Activated CD8-positive, alpha-beta memory T cell treated with anti-CD3 and anti-CD28 coated beads, Interleukin-2, amount 50 U/mL, for 1 hour (primary cell): ENCODE results near the gene C17orf78.
"Not testable (repeated sequence)": the region's sequence is repeated elsewhere in the genome, so short reads cannot be mapped to it uniquely, and the experiment has no call there.

Experiments used
- DNase-seq: peaks from one replicate; pipeline ENCODE4 v3.0.0-alpha.2; 2020; ENCODE audit errors: extremely low read depth

C17orf78 gene

DNA sequence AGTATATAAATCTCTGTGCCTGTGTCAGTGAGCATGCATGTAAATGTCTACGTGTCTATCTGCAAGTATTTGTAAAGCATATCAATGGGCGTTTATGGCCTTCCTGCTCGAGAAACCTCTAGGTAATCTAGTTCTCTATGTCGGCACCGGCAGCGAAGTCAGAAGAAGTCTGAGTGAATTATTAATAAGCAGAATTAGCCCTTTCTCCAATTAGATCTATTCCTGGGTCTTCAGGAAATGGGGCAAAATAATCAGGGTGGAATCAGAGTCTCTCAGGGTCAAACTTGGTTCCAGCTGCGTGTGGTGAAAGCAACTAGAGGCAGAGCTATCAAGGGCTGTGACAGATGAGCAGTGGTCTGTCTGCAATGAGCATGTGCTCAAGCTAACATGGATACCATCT lies at the start of gene C17orf78:
Gene C17orf78, plus strand, starts transcription at position 280 of the 400 bp plus-strand sequence. Its CDS starts 108 bp downstream, at position 388.
- no peak for DNase-seq

DNA sequence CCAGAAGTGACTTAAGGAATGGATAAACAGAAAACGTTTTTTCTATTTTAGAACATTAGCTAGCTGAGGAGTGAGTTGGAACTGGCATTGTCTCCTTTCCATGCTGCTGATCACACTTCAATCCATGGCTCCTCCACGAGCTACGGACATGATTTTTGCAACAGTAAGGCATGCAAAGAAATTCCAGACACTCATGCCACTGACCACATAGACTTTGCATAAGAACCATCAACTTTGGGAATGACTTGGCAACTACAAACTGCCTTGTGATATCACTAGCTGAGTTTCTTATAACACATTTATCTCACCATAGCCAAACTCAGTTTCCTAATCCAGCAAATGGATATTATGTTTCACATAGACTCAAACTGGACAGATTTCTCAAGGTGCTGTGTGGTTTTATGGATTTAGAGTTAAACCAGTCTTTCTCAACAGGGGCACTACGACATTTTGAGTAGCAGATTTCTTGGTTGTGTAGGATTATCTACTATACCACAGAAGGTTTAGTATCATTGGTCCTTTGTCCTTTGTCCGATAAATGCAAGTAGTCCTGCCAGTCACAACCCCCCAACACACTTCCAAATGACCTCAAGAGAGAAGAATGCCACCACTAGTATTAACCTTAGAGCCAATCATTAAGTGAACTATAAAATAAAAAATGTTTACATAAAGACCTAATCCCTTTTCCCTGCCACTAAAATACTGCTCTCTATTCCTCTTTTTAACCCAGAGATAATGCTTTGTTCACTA lies 48.3 kb upstream of the C17orf78 start:
- no peak for DNase-seq

DNA sequence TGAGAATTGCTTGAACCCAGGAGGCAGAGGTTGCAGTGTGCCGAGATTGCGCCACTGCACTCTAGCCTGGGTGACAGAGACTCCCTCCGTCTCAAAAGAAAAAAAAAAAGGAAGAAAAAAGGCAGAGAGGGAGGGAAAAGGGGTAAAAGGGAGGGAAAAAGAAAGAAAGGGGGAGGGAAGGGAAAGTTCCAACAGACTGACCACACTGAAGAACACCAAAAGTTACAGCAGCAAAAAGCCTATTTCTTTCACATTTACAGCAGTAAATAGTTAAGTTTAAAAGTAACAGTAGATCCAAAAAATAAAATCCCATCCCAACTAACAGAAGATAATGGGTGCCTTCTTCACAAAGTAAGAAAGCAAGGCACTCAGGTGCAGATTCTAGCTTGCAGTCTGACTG lies 36.9 kb upstream of the C17orf78 start:
- no peak for DNase-seq

DNA sequence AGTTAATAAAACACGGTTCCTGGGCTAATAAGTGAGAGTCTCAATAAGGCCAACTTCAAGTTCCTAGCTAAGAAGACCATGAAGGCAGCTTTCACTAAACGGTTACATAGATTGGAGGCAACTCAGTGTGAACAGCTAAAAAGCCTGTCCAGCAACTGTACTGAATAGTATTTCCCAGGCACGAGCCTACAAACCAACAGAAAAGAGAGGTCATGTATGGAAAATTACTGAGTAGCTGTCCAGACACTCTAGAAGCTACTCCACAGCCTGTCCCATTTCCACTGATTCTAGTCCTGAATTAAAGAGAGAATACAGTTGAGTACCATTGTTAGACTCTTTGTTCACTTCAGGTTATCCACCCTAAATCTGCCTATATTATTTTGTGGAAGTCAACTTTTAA lies 36.5 kb upstream of the C17orf78 start:
- no peak for DNase-seq

DNA sequence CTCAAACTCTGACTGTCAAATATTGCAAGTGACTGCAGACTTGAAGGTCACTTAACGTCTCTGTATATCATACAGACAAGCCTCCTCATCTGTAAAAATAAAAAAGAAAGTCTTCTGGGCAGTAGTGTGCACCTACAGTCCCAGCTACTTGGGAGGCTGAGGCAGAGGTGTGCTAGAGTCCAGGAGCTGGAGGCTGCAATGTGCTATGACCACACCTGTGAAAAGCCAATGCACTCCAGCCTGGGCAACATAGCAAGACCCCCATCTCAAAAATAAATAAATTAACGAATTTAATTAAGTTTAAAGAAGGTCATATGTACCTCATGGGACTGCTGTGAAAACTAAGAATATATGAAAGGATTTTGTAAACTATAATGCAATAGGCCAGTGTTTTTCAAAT lies 35.0 kb upstream of the C17orf78 start:
- no peak for DNase-seq

DNA sequence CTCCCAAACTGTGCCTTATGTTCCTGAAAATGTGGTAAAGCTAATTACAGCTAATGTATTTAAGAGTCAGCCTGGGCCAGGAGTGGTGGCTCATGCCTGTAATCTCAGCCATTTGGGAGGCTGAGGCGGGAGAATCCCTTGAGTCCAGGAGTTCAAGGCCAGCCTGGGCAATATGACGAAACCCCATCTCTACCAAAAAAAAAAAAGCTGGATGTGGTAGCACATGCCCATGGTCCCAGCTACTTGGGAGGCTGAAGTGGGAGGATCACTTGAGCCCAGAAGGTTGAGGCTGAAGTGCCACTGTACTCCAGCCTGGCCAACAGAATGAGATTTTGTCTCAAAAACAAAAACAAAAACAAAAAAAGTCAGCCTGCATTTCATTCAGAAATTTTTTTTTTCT lies 33.2 kb upstream of the C17orf78 start:
- no peak for DNase-seq

DNA sequence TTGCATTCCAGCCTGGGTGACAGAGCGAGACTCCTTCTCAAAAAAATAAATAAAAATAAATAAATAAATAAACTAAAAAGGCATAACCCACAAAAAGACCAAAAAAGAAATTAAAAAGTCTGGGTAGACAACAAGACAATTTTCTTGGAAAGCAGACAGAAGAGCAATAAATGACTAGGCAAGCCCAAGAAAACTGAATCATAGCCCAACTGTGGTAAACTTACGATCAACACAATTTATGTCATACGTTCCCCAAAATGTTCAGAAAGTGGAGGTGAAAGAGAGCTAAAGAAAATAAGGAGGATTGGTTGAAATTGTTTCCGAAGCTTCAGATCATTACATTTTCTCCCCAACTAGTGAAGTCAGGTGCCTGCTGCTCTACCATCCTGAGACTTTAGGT lies 31.3 kb upstream of the C17orf78 start:
- no peak for DNase-seq

DNA sequence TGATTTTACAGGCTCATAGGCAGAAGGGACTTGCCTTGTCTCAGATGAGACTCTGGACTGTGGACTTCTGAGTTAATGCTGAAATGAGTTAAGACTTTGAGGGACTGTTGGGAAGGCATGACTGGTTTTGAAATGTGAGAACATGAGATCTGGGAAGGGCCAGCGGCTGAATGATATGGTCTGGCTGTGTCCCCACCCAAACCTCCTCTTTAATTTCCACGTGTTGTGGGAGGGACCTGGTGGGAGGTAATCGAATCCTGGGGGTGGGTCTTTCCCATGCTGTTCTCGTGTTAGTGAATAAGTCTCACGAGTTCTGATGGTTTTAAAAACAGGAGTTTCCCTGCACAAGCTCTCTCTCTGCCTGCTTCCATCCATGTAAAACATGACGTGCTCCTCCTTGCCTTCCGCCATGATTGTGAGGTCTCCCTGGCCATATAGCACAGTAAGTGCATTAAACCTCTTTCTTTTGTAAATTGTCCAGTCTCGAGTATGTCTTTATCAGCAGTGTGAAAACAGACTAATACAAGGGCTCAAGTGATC lies 28.9 kb upstream of the C17orf78 start:
- not testable (repeated sequence) for DNase-seq

DNA sequence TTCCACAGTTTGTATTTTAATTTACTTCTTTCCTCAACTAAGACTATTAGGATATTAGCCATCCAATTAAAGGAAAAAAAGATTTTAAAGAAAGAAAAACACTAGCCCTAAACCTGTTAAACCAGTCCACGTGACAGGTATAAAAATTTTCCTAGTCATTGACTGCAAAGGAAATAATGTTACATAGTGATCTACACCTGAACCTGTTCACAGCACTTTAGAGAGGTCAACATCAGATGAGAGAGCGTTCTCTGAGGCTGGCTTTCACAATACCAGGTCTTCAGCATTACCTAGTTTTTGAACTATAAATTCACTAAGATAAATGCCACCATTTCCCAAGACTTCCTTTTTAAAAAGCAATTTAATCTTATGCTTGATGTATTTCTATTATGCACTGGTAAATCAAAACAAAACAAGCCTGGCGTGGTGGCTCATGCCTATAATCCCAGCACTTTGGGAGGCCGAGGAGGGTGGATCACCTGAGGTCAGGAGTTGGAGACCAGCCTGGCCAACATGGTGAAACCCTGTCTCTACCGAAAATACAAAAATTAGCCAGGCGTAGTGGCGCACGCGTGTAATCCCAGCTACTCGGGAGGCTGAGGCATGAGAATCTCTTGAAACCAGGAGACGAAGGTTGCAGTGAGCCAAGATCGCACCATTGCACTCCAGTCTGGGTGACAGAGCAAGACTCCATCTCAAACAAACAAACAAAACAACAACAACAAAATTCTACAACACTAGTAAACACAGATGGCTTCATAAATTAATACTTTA lies 18.8 kb upstream of the C17orf78 start:
- not testable (repeated sequence) for DNase-seq

DNA sequence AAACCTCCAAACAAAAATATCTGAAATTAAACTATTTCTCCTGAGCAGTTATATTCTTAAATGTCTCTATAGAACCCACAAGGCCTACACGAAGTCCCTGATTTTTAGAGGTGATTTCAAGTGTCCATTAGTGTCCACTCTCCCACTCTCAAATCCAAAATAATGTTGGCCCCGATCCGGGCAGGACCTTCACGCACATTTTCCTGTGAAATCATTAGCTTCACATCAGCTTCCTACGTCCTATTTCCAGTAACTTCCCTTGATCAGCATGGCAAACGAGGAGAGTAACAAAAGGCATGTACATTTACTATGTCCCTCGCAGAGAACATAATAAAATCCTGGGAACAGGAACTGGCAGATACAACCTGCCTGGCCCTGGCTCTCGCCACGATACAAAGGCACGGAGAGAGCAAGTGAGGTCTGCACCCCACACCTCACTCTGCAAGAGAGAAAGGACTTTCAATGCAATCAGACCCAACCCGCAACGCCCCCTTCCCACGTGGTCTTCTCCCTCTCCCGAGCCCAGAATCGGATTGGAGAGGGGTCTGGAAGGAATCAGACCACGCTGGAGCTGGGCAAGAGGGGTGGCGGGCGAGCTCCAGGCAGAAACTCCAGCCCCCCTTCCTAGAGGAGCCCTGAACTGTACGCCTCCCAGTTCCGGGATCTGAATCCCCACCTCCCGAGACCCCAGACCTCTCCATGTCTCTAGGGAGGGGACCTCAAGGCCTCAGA lies 17.5 kb upstream of the C17orf78 start:
- DNase-seq, result no peak

DNA sequence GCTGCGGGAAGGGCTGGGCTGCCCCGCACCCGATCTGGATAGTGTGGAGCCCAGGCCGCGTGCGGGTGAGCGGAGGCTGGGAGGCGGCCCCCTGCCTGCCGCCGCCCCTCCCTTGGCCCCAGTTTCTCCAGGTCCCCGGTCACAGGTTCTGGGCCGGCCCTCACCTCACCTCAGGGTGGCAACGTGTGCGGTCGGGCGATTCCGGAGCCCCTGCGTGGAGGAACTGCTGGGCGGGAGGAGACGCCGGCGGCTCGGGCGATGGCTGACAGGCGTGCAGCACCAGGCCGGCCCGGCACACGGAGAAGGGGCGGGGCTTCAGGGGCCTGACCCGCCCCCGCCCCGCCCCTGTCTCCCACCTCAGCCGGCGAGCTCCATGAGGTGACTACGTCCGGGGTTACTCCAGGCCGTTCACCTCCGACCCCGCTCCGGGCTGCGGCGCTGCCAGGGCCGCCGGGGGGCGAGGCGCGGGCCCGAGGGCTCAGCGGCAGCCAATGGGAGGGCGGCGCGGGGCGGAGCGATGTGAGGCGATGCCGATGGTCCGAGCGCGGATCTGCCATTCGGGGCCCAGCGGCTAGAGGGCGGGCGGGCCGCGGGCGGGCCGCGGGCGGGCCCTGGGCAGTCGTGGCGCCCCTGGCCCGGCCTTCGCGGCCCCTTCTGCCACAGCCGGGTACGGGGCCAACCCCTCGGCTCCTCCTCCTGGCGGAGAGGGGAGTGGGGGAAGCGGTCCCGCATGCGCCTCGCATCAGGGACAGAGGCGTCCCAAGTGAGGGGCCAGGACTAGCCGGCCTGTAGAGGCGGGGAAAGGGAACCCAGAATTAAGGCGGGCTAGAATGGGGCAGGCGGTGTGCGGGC lies 16.7 kb upstream of the C17orf78 start:
- DNase-seq, result peak; percentile 65

DNA sequence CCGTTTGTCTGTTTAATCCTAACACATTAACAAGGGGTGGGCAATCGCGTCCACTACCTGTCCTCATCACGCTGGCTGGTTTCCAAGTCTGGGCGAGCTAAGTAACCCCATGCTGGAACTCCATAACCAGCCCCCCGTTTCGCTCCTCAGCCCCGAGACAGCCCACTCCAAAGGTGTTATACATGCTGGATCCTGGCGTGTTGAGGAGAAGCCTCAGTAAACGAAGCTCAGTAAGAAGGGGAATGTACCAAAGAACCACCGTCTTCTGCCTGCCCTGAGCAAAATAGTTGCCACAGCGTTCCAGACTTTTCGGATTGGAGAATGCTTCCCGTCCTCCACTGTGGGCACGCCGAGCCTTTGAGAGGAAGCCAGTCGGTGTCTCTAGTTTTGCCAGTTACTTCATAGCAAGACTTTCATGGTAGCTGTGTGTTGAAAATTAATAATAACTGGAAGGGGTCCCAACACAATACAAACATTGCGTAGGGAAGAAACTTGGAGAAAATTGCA lies 16.1 kb upstream of the C17orf78 start:
- no peak for DNase-seq

DNA sequence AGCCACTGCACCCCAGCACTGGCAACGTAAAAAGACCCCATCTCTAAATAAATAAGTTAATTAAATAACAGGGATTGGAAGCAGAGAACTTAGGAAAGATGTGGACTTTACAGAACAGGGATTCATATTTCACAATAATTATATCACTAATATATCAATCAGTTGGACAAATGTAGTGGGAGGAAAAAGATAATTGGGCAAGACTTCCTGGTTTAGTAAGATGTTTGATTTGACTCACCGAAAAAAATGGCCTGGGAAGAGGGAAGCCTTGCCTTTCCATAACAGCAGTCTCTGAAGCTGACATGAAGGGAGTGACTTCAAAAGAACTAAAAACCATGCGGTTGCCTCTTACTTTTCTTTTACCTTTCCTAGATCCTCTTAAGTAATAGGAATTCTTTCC lies 15.2 kb upstream of the C17orf78 start:
- no peak for DNase-seq

DNA sequence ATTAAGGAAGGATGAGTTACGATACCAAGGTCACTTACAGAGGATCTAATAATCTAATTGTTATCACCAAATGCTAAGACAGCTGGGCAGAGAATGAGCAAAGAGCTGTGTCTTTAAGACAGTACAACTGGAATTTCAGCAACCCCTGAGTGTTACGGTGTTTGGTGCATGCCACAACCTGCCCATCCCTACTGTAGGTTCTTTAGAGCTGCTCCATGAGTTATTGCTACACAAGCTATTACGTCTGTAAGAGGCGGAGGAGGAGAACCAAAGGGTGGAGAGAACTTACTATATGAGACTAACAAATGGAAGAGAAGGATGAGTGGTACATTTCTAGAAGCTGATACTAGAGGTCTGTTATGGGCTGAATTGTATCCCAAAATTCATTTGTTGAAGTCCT lies 14.2 kb upstream of the C17orf78 start:
- no peak for DNase-seq

DNA sequence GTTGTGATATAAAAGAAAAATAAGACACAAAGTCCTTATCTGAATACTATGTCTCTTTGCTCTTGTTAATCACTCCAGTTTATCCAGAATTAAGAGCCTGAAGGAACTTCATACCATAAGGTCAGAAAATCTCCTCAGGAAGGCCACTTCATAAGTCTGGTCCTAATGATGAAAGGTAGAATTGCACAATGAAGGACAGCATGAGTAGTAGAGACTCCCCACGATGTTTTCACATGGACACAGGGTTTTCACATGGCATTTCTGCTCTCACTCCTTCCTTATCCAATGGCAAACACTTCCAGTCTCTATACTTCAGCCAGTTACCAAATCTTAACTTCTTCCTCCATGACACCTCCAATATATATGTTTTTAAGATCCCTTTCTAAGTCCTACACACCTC lies 10.2 kb upstream of the C17orf78 start:
- DNase-seq, result no peak

DNA sequence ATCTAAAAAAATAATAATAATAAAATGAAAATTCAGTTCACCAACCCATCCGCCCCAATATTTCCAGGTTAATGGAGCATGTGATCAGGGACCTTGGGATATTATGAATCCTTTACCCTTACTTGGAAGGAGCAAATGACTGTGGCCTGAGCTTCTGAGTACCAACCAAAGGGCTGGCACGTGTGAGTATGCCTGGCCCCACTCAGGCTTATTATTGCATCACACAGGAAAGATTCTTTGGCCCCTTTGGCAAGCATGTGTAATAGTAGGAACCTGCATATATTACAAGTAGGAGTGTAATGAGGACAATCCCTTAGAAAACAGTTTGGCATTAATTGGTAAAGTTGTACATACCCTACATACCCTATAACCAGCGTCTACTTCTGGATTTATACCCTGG lies 7.2 kb upstream of the C17orf78 start:
- DNase-seq, result no peak

DNA sequence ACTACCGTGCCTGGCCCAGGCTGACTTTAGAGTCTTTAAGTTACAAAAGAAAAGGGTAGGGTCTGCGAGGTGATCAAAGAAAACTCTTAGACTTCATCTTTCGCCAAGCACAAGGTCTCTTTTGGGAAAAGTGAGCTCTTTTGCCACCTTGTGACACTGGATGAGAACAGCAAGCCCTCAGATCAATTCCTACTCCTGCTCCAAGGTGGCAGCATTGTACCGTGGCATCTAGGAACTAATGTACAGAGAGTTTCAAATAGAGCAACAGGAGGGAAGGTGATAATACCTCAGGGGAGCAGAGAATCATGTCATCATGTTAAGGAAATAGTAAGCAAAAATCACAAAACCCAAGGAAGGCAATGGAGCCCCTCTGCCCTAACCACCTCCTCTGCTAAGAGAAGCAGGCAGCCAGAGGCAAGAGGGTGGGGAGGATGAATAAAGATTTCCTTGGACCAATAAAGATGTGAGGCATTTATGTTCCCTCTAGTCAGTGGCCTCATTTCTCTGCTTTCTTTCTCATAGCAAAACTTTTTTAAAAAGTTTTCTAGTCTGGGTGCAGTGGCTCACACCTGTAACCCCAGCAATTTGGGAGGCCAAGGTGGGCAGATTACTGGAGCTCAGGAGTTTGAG lies 2.1 kb upstream of the C17orf78 start:
- DNase-seq, result no peak

DNA sequence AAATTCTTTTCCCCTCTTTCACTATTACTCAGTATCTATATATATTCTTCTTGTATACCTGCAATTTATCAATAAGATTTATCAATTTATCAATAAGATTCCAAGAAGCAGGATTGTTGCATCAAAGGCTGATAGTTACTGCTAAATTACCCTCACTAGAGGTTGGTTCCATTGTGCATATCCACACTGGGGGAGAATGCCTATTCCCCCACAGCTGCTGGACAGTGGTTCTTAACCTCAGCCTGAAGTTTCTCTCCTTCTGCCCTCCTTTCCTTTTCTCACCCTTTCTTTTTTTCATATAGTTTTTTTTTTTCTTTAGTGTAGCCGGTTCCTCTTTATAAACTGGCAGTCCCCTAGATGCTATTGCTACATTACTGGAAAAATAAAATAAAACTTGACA lies 6.3 kb downstream of the C17orf78 start:
- no peak for DNase-seq

DNA sequence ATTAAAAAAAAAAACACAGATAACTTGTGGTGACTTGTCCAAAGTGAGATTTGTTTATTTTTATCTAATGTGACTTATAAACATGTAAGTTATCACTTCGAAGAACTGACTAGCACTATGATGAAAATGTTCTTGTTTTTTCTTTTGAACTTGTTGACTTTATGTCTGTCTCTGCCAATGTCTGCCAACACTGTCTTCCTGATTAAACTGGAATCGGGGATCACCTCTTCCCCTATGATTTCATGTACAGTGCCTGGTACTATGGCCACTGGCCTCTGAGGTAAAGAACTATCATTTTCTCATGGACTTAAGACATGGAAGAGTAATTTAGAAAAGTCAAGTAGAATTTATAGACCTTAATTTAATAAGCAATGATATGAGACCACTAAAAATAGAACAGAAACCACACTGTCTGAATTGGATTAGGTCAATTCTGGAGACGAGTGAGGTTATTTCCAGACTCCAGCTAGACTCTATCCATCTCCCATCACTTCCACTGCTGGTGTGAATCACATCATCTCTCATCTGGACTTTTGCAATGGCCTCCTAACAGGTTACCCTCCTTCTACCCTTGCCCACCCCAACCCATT lies 8.9 kb downstream of the C17orf78 start:
- no peak for DNase-seq

DNA sequence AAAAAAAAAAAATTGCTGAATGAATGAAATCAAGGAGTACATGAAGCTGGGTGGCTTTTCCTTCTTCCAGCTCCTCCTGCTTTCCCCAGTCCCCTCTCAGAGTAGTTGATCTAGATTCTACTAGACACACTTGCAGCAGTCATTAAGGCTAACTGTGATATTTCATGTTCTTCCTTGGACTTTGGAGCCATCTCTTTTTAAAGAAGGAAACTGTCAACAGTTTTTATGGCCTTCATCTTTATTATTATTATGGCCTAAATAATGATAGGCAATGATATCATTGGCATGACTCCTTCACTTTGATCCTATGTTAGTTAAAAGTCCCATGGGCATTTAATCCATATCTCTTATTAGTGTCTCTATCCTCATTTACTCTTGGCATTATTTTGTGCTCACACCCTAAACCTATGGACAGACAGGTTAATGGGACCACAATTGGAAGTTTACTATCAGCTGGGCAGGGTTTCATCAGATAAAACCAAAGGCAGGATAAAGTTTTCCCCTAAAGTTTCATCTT lies 9.7 kb downstream of the C17orf78 start:
- DNase-seq, result no peak
